HCT116 (cell line): Measurements from ENCODE around the gene ZNRF3.

ENCODE experiments used
- CTCF ChIP-seq, 3 experiments: fragments of 200-600 bp in 1 of 3; sonication (generic) in 1 of 3; IDR thresholded peaks in 2 of 3; conservative IDR thresholded peaks in 1 of 3; 2 replicates each; pipeline ENCODE4 v1.5.1; 2012 to 2017; ENCODE audit warnings: low read depth in 2 of 3, low read length in 2 of 3, antibody characterized with exemption in 1 of 3, borderline replicate concordance in 1 of 3, control low read depth in 1 of 3, mild to moderate bottlenecking in 1 of 3, mixed read lengths in 1 of 3, mixed run types in 1 of 3, moderate library complexity in 1 of 3; ENCODE audit not compliant: insufficient read depth in 1 of 3
- EGR1 ChIP-seq: IDR thresholded peaks from 2 replicates; pipeline ENCODE4 v1.6.1; 2012; ENCODE audit warnings: low read depth
- EZH2 ChIP-seq: fragments of 200-600 bp; sonication (generic); IDR thresholded peaks from 2 replicates; pipeline ENCODE4 v1.6.1; 2017; ENCODE audit warnings: antibody characterized with exemption, mixed run types
- MAX ChIP-seq: IDR thresholded peaks from 2 replicates; pipeline ENCODE4 v1.6.1; 2012
- POLR2A ChIP-seq: IDR thresholded peaks from 2 replicates; pipeline ENCODE4 v1.7.0; 2011; ENCODE audit warnings: borderline replicate concordance; ENCODE audit not compliant: insufficient read depth, insufficient read length; ENCODE audit errors: extremely low read depth
- POLR2AphosphoS5 ChIP-seq: IDR thresholded peaks from 2 replicates; pipeline ENCODE4 v1.6.1; 2011; ENCODE audit warnings: mild to moderate bottlenecking, low read depth, low read length, moderate library complexity
- SRF ChIP-seq: IDR thresholded peaks from 2 replicates; pipeline ENCODE4 v1.6.1; 2012; ENCODE audit warnings: low read depth

DNA sequence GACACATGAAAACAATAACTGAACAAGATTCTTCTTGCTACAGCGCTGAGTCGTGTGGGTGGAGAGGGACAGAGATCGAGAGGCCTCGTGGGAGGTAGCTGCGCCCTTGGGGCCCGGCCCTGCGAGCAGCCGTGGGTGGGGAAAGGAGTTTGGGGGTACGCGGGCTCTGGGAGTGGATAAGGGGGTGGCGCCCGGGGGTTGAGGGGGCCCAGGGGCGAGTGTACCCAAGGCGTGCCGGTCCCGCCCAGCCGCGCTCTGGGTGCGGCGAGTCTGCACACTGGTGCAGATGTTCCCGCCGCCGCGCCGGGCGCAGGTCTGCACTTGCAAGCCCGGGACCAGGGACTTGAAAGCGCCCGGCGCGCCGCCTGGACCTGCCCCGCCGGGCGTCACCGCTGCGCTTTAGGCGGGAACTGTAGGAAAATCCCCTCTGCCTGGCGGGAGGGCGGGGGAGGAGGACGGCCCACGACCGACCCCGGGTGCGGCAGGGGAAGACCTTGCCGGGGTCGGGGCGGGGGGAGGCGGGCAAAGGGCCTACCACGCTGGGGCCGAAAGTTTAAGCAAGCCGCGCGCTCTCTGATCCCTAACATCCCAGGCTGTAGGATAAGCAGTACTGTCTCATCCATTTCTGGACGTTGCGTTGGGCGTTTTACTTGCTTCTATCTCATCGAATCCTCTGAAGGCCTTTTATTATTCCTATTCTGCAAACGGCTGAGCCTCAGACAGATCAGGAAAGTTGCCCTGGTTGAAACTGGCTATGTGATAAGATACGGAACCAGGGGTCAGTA lies 188.1 kb downstream of the ZNRF3 start:
- no peak for TF ChIP-seq EGR1
- TF ChIP-seq POLR2AphosphoS5: no peak
- TF ChIP-seq CTCF (IDR thresholded peaks at IDR 0.05 in 2 of 3, conservative IDR thresholded peaks at IDR 0.05 in 1 of 3; ENCODE audit: borderline replicate concordance in 1 of 3, insufficient read depth in 1 of 3, low read depth in 2 of 3, low read length in 2 of 3): no peak
- no peak for TF ChIP-seq EZH2
- TF ChIP-seq MAX: no peak
- no peak for TF ChIP-seq POLR2A
- TF ChIP-seq SRF: no peak
